HEK293 (cell line): ENCODE measurements around the gene COA6.

Experiments
- CTCF ChIP-seq: fragments of 450-650 bp; formaldehyde crosslinking; IDR thresholded peaks from 2 replicates; pipeline ENCODE4 v1.5.1; 2016; ENCODE audit warnings: missing biosample characterization, missing genetic modification characterization
- PBX3 ChIP-seq: sonication (generic); formaldehyde crosslinking; IDR thresholded peaks from 2 replicates; pipeline ENCODE4 v1.8.1; 2022; ENCODE audit warnings: mild to moderate bottlenecking, moderate library complexity, missing genetic modification reagents
- WT1 ChIP-seq: fragments of 450-650 bp; formaldehyde crosslinking; IDR thresholded peaks from 2 replicates; pipeline ENCODE4 v1.5.1; 2016; ENCODE audit warnings: missing biosample characterization, missing genetic modification characterization
- YY2 ChIP-seq: fragments of 450-650 bp; formaldehyde crosslinking; IDR thresholded peaks from 2 replicates; pipeline ENCODE4 v1.5.1; 2016; ENCODE audit warnings: missing biosample characterization, missing genetic modification characterization
- ZFP41 ChIP-seq: fragments of 450-650 bp; formaldehyde crosslinking; IDR thresholded peaks from 2 replicates; pipeline ENCODE4 v1.5.1; 2016; ENCODE audit warnings: missing biosample characterization, missing genetic modification characterization, borderline replicate concordance
- ZNF248 ChIP-seq: fragments of 450-650 bp; formaldehyde crosslinking; IDR thresholded peaks from 2 replicates; pipeline ENCODE4 v1.5.1; 2017; ENCODE audit warnings: missing biosample characterization, missing genetic modification characterization
- ZNF514 ChIP-seq: fragments of 450-650 bp; formaldehyde crosslinking; IDR thresholded peaks from 2 replicates; pipeline ENCODE4 v1.5.1; 2016; ENCODE audit warnings: missing biosample characterization, missing genetic modification characterization
- ZNF658 ChIP-seq: fragments of 450-650 bp; formaldehyde crosslinking; IDR thresholded peaks from 2 replicates; pipeline ENCODE4; 2016; ENCODE audit warnings: missing biosample characterization, missing genetic modification characterization
- ZXDB ChIP-seq: fragments of 450-650 bp; formaldehyde crosslinking; IDR thresholded peaks from 2 replicates; pipeline ENCODE4 v1.5.1; 2016; ENCODE audit warnings: missing biosample characterization, missing genetic modification characterization

- TF ChIP-seq ZNF248 (tag by site-specific recombination) (no peak), CTCF (peak; percentile 89), PBX3 (CRISPR knock-in tag) (0 out of 2 replicates have a peak, but pooled peaks have one; percentile 73), YY2 (tag by site-specific recombination) (peak; percentile 57; the same call in 1 of the 2 replicates), ZNF514 (tag by site-specific recombination) (no peak), ZNF658 (no peak), WT1 (tag by site-specific recombination) (peak; percentile 71), ZXDB (tag by site-specific recombination) (peak; percentile 98), ZFP41 (tag by site-specific recombination) (no peak)
Measured at GRCh38 chr1:234373064-234373958, at the start of gene COA6.
